PC-9 (cell line): ENCODE measurements around the gene CRLF3.
"Not testable (repeated sequence)": the region's sequence is repeated elsewhere in the genome, so short reads cannot be mapped to it uniquely, and the experiment has no call there.

Experiments
- CTCF ChIP-seq: fragments of 200-600 bp; sonication (generic); conservative IDR thresholded peaks from 2 replicates; pipeline ENCODE4 v1.6.1; 2017; ENCODE audit warnings: mixed run types, antibody characterized with exemption, mild to moderate bottlenecking, moderate library complexity
- EZH2 ChIP-seq: fragments of 200-600 bp; sonication (generic); IDR thresholded peaks from 2 replicates; pipeline ENCODE4 v1.8.0; 2017; ENCODE audit warnings: antibody characterized with exemption, low read depth

- TF ChIP-seq CTCF, EZH2: not testable (repeated sequence)
These were observed 88.8 kb downstream of the CRLF3 start for GRCh38 chr17:30735644-30736043.
